ENCODE data around the gene TCHP. TPM values are rescaled to one million over a fixed set of nuclear protein-coding genes. Genes with fewer than 3 reads are reported as not detected.
A peak's percentile ranks its signal among the peaks of the same experiment; 100 is the strongest.

Gene TCHP
- total and polyA plus RNA-seq, 2 of the 13 experiments (the other 11 are each of a cell fraction or from before 2014, with no cell fraction given), result 6.7 to 12.2 TPM

DNA sequence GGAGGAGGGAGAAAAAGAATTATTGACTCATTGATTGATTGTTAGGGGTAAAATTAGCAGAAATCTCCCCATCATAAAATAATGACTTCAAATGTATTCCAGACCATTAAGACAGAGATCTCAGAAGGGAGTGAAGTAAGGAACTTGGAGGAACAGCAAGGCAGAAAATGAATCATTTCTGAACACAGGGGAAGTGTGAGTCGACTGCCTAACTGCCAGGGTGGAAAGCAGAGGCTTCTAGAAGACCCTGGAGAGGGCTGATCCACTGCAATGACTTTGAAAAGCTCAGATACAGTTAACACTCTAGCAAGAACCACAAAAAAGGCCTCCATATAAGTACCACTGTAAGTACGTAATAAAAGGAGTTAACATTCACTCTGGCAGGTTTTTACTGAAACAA, 29.4 kb upstream of the TCHP start (continued):
- no peak for TF ChIP-seq HNRNPH1 (optimal IDR thresholded peaks at IDR 0.05; ENCODE audit: low read depth, low read length)
- TF ChIP-seq SRF (IDR thresholded peaks at IDR 0.05; ENCODE audit: low read depth, low read length), result no peak
- no peak for TF ChIP-seq ZHX2 (IDR thresholded peaks at IDR 0.05; ENCODE audit: low read depth)
- no peak for TF ChIP-seq ZHX2 (CRISPR knock-in tag; IDR thresholded peaks at IDR 0.05; ENCODE audit: borderline replicate concordance)

DNA sequence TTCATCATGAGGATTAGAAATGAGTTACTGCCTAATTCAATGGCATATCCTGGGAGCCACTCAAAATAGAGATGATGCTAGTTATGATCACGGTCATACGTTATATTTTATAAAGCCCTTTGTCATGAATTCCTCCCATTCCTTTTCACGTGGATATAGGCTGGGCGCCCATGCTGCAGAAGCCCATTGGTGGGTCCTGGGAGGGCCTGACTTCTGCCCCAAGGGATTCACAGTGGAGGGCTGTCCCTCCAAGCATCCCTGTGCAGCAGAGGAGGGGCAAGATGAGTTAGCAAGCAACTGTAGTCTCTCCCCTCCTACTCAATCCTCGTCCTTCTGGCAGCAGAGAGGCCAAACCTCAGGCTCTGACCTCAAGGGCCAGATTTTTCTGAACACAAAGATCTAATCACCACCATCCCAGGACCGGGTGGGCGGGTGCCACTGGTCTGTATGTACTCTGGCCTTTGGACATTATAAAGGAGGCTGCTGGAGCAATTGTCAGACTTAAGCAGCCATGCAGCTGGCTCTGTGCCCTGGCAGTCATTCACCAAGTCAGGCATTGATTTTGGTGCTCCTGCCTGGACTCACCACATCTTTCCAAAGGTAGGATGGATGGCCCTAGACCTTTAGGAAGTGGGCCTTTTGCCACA, 28.3 kb upstream of the TCHP start:
- ChIA-PET CTCF (ENCODE audit: low intra/inter-chr PET ratio, low total read pairs) (no interaction called here), POLR2A (no interaction called here)
- H3K36me3 ChIP-seq (replicated peaks in 1 of 2; ENCODE audit: control insufficient read depth in 1 of 2, insufficient read depth in 2 of 2, low read length in 2 of 2), result no peaks in the 10 kb centered on the region; a peak in 1 of 5 replicates
- no peak overlapping the region for H3K4me3 ChIP-seq (replicated peaks in 1 of 3; ENCODE audit: insufficient read depth in 1 of 3, low read depth in 2 of 3, low read length in 3 of 3)
- intact Hi-C loops (cut with micrococcal nuclease; ENCODE audit: unreplicated experiment), result no loop called here
- no peaks in the 10 kb centered on the region for H3K9me3 ChIP-seq (ENCODE audit: low read length)
- peaks cover 46% of the 10 kb centered on the region for H3K4me1 ChIP-seq (ENCODE audit: insufficient read depth, low read length)
- DNase-seq (ENCODE audit: low spot score) (peak; percentile 39), ATAC-seq (peak; percentile 80), FAIRE-seq (no peak)
- peak overlapping the region; percentile 16 for H3K27ac ChIP-seq (ENCODE audit: extremely low read length, insufficient read depth, low read length)
- 66% methylated on average over 7 of the region's 7 CpGs for WGBS (ENCODE audit: low lambda C conversion rate)
- H4K20me1 ChIP-seq (ENCODE audit: insufficient read depth, low read length), result no peaks in the 10 kb centered on the region
- H3K27me3 ChIP-seq (ENCODE audit: control insufficient read depth in 1 of 2, insufficient read depth in 2 of 2, low read length in 2 of 2), result no peaks in the 10 kb centered on the region
- H3K79me2 ChIP-seq (ENCODE audit: insufficient read depth, low read length), result no peaks in the 10 kb centered on the region
- H2AFZ ChIP-seq (ENCODE audit: low read length), result no peak overlapping the region
- no TSS peak for BruUV-seq (replicated peaks)
- no peak overlapping the region for H3K9ac ChIP-seq (ENCODE audit: insufficient read depth, low read depth, low read length)
- no peak overlapping the region for H3K4me2 ChIP-seq (ENCODE audit: low read depth, low read length)
- in situ Hi-C loops (cut with HindIII; ENCODE audit: extremely low pct_ligation_motif_present, low pct_unique_long_range_greater_than_20kb), result no loop called here
- TF ChIP-seq ELK4 (CRISPR knock-in tag; IDR thresholded peaks at IDR 0.05; ENCODE audit: borderline replicate concordance), result no peak
- TF ChIP-seq, protein P1, sequence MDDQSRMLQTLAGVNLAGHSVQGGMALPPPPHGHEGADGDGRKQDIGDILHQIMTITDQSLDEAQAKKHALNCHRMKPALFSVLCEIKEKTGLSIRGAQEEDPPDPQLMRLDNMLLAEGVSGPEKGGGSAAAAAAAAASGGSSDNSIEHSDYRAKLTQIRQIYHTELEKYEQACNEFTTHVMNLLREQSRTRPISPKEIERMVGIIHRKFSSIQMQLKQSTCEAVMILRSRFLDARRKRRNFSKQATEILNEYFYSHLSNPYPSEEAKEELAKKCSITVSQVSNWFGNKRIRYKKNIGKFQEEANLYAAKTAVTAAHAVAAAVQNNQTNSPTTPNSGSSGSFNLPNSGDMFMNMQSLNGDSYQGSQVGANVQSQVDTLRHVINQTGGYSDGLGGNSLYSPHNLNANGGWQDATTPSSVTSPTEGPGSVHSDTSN (CRISPR knock-in tag; IDR thresholded peaks at IDR 0.05; ENCODE audit: borderline replicate concordance), result no peak
- TF ChIP-seq ZNF672 (CRISPR knock-in tag; IDR thresholded peaks at IDR 0.05), result no peak
- no peak for TF ChIP-seq ZNF850 (CRISPR knock-in tag; conservative IDR thresholded peaks at IDR 0.05)
- no peak for TF ChIP-seq DNMT3B (CRISPR knock-in tag; conservative IDR thresholded peaks at IDR 0.05)
- TF ChIP-seq ZNF232 (CRISPR knock-in tag; IDR thresholded peaks at IDR 0.05; ENCODE audit: borderline replicate concordance), result no peak

Data from HepG2 (cell line).